ENCODE measurements around the gene PEX14.

The PEX14 gene

DNA sequence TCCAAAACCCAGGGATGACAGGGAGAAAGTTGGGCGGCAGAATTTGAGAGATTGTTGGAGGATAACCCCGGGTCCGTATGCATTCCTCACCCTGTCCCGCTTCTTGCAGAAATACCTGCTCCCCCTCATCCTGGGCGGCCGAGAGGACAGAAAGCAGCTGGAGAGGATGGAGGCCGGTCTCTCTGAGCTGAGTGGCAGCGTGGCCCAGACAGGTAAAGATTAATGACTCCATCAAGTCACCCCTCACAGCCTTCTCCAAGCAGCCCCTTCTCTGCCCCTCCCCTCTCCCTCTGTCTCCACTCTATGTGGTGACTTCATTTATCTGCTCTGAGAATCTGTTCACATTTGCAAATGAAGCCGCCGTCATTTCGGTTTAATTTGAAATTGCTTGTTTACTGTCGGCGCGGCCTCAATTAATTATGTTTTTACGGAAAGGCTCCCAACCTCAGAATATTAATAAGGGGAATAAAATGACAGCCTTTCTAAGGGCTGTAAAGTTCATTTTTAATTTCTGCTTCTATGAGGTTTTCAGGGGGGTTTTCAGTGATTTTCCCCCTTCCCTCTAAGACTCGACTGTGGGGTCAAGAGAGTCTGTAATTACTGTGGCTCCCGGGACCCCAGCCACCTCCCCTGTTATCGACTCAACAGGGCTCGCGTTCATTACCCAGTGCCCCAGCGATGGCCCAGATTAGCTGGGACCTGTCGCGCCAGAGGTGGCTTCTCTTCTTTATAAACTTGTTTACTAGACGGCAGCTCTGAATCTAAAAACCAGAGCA, 148.3 kb downstream of the PEX14 start:
- DNase-seq = no peak

DNA sequence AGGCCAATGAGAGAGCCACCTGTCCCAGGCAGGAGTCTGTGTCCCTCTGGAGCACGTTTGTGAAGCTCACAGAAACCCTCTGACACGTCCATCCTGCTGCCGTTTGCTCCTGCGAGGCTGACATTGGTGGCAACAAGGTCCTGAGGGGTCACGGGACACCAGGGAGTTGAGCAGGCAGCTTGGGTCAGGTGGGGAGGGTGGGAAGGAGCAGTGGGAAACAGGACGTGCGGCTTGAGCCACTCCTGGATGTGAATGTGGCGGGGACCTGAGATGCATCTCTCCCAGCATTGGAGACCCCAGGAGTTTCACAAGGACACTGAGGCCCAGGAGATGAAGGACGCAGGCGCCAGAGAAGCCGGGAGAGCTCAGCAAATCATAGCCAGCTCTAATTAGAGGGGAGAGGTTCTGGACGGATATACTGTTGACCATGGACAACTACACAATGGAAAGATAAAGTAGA, 149.0 kb downstream of the PEX14 start:
- DNase-seq = no peak

DNA sequence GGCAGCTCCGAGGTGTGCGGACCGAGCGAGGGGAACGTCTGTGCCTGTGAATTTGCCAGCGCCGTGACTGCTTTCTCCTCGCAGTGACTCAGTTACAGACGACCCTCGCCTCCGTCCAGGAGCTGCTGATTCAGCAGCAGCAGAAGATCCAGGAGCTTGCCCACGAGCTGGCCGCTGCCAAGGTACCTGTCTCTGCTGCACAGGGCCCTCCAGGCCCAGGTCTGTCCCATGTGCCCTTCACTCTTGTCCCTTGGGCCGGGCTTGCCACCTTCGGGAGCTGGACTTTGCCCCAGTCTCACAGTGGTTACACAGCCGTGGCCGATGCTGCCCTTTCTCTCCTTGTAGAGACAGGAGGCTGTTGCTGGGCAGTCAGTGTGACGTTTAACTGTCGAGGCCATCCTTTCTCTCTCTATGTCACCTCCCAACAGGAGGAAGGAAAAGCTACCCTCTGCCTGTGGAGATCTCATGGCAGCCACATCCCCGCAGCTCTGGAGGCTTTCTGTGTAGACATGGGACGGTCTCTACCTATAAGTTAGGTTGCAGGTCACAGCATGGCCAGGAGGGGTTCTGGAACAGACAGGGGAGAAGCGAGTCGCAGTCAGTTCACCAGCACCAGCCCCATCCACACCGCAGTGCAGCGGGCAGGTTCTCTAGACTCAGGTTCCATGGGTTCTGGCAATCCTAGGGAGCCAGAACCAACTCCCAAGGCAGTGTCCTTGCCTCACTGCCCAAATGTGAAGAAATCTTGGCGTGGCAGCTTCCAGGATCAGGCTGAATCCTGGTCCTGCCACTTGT, 149.7 kb downstream of the PEX14 start:
- no peak for DNase-seq

DNA sequence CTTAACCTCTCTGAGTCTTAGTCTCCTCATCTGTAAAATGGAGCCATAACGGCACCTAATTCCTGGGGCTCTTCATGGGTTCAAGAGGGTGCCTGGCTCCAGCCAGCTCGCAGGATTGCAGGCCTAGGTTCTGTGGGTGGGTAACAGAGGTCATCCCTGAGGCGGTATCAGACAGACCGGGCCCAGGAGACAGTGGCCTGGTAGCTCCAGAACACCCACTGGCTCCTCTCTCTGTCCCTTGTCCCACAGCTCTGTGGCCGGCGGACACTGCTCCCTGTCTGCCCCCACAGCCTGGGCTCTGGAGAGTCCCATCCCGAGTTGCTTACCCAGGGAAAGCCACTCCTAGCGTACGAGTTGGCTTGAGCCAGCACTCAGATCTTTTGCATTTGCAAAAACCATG, 150.3 kb downstream of the PEX14 start:
- DNase-seq = no peak

DNA sequence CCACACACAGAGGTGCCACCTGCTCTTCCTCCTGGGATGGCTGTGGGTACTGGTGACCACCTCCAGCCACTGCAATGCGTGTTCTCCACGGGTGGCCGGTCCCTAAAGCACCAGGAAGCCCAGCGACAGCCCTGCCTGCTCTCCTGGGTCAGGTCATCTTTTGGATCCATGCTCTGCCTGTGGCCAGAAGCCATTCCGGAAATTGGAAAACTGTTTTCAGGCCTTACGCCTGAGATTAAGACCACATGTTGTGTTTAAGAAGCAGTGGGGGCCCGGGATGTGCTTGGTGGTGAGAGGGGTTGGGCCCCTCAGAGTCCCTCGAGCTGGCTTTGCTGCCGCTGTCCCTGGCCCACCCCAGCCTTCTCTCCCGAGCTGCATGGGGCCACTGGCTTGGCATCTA, 150.8 kb downstream of the PEX14 start:
- no peak for DNase-seq

DNA sequence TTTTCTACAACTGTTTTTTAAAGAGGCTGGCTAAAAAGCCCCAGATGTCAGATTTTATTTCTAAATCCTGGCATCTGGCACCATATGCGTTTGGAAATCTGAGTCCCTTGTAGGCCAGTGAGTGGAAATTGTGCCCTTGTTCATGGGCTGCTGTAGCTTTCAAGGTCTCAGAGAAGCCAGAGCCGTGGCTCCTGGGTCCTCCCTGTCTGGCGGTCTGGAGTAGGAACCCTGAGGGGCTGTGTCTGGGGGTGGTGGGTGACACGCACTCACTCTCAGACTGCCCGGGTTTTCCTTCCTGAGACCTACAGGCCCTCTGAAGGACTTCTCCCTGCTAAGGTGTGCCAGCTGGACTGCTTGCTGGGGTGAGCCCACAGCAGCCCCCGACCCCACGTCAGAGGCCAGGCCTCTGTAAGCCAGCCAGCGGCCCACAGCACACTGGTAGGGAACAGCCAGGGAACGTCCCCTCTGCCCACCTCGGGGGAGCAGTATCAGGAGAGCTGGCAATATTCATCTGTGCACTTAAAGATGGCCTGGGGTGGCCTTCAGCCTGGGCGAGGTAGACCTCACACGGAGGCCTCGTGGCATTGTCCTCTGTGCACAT, 151.5 kb downstream of the PEX14 start:
- DNase-seq = no peak

DNA sequence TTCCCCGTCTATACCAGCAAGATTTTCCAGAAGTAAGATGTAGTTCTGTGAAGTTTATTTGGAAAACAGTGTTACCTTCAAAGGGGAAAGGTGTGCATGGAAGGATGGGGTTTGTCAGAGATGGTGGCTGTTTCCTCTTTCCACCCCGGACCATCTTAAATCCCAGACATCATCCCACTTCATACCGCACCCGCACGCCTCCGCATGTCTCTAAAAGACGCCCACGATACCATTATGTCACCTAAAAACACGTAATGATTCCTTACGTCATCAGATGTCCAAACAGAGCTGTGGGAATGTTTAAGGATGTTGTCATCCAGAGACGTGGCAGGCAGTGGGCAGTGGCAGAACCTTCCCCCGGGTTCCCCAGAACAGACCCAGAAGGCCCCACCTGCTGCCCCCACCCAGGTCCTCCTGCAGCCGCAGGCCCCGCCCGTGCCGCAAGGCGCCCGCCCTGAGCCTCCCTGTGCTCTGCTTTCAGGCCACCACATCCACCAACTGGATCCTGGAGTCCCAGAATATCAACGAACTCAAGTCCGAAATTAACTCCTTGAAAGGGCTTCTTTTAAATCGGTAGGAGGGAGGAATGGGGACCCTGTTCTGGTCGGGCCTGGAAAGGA, 152.2 kb downstream of the PEX14 start:
- DNase-seq = no peak

DNA sequence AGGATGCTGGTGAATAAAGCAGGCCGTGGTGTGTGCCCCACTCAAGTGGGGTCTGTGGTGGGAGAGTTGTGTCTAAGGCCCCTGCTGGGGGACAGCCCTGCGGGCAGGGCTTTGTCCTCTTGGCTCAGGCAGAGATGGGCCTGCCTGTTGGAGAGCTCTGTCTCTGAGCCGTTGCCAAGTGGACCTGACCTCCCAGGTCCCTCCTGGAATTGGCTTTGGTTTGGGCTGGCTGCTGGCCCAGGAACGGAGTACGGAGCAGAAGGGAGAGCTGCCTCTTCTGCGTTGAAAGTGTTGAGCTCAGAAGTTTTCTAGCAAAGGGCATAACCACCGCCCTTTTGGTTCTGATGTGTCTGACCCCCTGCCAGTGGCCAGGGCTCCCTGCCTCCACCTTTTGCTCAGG, 153.9 kb downstream of the PEX14 start:
- no peak for DNase-seq

DNA sequence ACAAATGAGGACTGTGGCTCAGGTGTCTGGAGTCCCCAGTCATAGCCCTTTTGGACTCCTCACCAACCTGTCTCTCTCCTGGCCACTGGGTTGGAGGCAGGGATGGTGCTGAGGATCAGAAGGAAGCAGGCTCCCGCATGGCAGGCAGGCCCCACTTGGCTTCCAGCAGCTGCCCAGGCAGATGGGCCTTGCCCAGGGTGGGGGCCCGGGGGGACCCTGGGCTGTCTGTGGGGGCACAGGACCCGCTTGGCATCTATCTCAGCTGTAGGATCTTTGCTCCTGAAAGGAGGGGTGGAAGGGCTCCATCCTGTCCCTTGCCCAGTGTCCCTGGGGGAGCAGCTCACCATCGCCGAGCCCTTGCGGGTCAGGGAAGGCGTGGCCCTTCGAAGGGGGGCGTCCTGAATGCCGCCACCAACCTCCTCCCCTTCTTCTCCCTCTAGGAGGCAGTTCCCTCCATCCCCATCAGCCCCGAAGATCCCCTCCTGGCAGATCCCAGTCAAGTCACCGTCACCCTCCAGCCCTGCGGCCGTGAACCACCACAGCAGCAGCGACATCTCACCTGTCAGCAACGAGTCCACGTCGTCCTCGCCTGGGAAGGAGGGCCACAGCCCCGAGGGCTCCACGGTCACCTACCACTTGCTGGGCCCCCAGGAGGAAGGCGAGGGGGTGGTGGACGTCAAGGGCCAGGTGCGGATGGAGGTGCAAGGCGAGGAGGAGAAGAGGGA, 154.5 kb downstream of the PEX14 start:
- no peak for DNase-seq

DNA sequence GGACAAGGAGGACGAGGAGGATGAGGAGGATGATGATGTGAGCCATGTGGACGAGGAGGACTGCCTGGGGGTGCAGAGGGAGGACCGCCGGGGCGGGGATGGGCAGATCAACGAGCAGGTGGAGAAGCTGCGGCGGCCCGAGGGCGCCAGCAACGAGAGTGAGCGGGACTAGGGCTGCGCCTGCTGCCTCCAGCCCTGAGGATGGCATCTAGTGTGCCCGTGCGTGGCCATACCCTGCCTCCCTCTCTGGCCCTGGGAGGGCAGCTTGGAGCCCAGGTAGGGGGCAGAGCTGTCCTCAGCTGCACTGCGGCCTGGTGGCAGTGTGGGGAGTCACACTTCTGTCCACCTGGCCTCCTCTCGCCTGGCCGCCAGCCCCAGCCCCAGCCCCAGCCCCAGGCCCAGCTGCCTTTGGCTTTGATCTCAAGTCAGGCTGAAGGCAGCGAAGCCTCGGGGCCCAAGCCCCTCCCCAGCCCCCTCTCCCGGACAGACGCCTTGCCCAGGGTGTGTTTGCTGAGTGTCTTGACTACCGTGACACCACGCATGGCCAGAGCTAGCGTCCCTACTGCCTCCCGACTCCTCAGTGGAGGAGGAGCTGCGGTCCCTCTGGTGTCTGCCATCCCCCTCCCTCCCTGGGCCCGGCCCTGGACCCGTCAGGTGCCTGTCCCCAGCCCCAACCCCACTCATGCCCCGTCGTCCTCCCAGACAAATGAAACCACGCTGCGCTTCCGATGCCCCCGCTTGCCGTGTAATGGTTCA, 155.2 kb downstream of the PEX14 start:
- DNase-seq = no peak

DNA sequence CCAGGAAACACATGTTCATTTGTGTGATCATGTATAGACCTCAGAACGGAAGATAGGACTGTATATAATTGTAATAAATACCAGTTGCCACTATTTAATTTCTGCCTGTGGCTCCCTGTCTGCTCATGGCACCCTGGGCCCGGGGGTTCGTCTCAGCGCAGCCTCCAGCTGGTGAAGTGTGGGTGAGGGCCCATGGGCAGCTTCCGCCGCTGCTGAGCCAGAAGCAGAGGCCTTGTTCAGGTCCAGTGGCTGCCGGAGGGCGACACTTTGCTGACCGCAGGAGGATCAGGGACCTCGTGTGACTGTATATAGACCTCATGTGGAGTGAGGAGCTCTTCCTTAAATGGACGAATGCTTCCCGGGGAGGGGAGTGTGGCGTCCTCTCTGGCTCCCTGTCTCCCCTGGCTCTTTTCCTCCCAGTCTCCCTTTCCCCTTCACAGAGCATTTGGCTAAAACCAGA, 155.9 kb downstream of the PEX14 start:
- DNase-seq = no peak

DNA sequence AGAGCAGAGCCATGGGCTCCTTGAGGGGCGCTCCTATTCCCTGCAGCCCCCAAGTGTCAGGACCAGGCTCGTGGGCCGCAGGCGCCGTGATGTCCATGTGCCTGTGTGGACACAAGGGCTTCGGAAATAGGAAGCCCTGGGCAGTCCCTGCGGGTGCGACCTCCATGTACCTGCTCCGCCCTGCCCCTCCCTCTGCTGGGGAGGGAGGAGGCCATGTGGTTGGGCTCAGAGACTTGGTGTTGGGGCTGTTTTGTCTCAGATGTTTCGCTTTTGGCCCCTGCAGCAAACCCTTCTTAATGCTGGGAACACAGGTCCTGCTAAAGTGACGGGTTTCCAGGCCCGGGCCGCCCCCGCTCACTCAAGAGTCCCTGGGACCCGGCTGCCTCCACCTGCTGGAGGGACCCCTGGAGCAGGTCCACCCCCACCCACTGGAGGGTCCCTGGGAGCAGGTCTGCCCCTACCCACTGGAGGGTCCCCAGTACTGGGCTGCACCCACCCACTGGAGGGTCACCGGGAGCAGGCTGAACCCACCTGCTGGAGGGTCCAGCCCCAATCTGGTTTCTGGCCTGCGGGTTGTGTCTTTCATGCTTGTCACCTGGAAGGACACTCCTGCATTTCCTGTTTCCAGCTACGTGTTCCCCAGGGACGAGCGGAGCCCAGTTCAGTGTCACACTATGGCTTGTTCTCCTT, 156.5 kb downstream of the PEX14 start:
- DNase-seq = no peak

DNA sequence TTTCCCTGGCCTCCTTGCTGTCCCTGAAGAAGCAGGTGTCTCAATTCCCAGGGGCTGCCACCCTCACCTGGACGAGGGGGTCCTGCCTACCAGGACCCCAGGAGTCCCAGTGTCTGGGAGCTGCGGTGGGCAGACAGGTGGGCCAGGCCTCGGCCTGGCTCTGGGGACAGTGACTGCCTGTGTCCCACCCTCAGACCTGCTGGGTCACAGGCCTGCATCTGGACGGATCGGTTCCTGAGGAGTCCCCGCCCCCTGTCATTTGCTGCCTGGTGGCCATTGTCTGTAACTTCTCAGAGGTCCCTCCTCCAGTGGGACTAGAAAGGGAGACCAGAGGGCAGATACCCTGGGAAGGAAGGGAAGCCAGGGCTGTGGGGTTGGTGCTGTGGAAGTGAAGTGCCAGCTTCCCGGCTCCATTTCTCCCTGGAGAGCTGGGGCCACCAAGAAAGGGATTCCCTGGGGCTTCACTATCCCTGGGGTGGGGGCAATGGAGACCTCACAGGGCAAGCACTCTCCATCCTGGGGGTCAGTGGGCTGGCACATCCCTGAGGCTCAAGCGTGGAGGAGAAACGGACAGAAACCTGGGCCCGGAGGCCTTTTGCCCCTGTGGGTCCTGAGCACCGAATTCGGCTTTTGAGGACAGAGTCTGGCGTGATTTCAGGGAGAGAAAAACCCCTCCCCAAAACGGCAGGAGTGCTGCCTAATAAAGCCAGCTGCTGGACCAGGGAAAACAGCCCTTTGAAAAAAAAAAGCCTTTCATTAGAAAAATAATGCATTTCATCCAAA, 157.3 kb downstream of the PEX14 start:
- DNase-seq = no peak

DNA sequence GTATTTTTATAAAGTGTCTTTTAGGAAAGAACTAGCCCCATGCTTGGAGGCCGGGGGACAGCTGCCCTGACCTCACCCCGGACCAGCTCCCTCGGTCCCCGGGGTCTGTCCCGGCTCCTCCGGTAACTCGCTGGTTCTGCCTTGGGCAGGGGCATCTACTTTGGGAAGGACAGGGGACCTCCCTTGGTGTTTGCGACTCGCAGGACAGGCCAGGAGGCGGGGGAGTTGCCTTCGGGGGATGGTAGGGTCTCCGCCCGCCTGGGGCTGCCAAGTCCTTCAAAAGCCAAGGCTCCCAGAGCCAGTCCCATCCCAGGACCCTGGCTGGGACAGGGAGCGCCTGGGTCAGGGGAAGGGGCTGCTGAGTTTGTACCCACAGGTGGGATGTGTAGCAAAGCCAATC, 157.9 kb downstream of the PEX14 start:
- no peak for DNase-seq

DNA sequence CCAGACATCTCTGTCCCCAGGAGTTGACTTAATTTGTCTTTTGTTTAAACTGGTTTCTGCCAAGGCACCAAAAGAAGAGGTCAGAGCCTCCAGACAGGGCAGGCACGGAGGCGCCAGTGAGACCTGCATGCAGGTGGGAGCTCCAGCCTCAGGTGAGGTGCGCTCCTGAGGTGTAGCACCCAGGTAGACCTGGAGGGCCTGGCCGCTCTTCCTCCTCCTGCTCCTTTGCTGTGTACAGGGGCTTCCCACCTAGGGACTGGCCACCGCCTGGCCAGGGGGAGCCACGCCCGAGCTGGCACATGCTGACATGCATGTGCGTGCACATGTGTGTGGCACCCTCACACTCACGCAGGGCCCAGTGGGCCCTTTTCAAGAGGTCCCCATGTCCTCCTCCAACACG, 158.7 kb downstream of the PEX14 start:
- DNase-seq = no peak

DNA sequence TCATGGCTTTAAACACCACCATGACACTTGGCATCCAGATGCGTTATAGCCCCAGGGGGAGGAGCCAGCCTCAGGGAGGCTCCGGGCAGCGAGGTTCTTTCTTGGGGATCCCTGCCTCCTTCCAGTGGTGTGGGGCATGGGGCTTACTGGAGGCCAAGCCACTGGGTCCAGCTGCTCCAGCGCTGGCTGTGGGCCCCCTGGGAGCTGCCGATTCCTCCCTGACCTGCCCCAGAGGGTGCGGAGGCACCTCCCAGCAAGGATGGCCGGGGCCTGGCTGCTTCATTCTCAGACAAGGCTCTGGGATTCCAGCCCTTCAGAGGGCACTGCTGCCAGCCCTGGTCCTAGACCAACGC, 159.3 kb downstream of the PEX14 start:
- DNase-seq = no peak

DNA sequence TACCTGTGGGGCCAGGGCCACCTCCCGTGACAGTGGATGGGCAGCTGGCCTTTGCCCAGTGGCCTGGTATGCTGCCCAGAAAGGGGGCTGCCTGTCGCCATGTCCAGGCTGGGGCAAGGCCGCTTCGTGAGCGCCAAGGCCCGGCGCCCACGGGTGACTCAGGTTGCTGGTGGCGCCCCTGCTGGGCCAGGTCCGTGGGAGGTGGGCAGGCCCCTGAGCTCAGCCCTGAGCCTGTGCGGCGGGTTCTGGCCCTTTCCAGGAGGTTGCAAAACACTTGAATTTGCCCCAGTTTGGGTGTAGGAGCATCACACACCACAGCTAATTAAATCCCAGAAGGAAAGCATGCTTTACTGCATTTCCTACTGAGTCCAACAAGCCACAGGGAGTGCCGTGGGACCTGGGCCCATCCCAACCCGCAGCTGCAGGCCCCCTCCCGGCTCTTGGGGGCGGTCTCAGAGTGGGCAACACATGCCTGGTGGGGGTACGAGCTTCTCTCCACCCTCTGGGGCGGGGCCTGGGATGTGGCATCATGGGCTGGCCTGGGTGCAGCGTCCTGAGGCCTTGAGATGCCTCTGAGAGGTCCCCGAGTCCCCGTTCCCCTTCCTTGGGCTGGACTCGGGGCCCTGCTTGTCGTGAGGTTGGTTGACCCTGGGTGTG, 159.8 kb downstream of the PEX14 start:
- DNase-seq = no peak

DNA sequence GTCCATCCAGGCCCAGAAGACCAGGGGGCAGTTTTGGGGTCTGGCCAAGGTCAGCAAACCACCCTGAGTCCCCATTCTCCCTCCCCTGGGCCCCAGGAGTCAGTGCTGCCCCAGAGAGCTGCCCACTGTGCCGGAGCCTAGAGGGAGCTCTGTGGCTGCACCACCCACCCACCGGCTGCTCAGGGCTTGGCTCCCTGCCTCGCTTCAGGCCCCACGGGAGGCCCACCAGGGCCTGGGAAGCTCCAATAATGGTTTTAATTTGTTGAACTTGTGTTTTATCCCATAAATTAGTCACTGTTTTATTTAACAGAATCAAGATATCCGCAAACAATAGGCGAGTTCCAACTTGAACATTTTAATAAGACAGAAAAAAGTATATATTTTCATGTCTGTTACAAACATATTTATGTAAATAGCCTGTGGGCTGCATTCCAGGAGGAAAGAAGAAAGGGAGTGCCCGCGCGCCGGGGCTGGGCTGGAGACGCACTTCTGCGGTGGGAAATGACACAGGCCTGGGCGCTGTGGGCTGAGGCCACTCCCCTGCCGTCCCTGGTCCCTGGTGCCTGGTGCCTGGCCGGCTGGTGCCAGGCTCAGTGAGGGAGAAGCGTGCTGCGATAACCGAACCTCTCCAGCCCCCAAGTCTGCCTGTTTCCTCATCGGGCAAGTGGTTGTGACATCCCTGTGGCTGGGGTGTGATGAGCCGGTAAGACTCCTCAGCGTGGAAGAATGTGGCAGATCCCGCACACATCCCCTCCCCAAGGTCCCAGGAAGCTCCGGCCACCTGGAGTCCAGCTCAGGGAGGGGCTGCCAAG, 160.5 kb downstream of the PEX14 start:
- no peak for DNase-seq

DNA sequence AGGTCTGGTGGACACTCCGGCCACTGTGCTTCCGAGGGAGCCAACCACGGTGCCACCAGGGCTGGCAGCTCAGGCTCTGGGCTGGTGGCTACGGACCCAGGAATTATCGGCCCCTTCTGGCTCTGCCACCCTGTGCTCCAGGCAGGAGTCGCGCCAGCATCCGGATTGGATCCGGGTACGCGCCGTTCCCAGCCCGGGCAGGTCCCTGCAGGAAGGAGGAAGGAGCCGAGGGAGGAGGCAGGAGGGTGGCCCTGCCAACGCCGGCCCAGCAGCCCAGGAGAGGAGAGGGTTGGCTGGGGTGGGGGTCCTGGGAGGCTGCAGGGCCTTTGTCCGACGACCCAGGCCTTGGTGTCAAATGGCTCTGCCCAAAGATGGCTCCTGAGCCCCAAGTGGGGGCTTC, 161.2 kb downstream of the PEX14 start:
- DNase-seq = no peak

Measured in NCI-H1105 (cell line).